HepG2 (cell line): Measurements from ENCODE around the gene ZNF8. TPM values are rescaled to one million over a fixed set of nuclear protein-coding genes. Genes with fewer than 3 reads are reported as not detected.
A peak's percentile ranks its signal among the peaks of the same experiment; 100 is the strongest.

ENCODE experiments used
- CC2D1A ChIP-seq: sonication (generic); formaldehyde crosslinking; IDR thresholded peaks from 2 replicates; pipeline ENCODE4 v1.8.1; 2023; ENCODE audit warnings: mild to moderate bottlenecking, missing genetic modification reagents
- FOSL2 ChIP-seq: sonication (generic); formaldehyde crosslinking; IDR thresholded peaks from 2 replicates; pipeline ENCODE4 v1.4.0; 2020; ENCODE audit warnings: missing genetic modification reagents
- FOXA1 ChIP-seq, 2 experiments: fragments of 450-650 bp in 1 of 2; sonication (generic) in 1 of 2; formaldehyde crosslinking in 1 of 2; IDR thresholded peaks; 2 replicates each; pipeline versions ENCODE4 v1.4.0 to v1.6.1; 2016 to 2020; ENCODE audit warnings: missing genetic modification reagents in 1 of 2
- FOXP1 ChIP-seq, 2 experiments: fragments of 450-650 bp in 1 of 2; IDR thresholded peaks; 2 replicates each; pipeline ENCODE4 v1.6.1; 2017 to 2018; ENCODE audit warnings: antibody characterized with exemption in 1 of 2
- IKZF4 ChIP-seq: sonication (generic); formaldehyde crosslinking; IDR thresholded peaks from 2 replicates; pipeline ENCODE4 v1.5.1; 2020; ENCODE audit warnings: borderline replicate concordance, mild to moderate bottlenecking, low read depth, missing genetic modification reagents; ENCODE audit errors: not compliant biosample characterization
- KDM2A ChIP-seq: sonication (generic); formaldehyde crosslinking; IDR thresholded peaks from 2 replicates; pipeline ENCODE4 v1.4.0; 2020; ENCODE audit warnings: low read depth, missing genetic modification reagents, borderline replicate concordance
- KLF11 ChIP-seq: IDR thresholded peaks from 2 replicates; pipeline ENCODE4 v1.6.1; 2016; ENCODE audit warnings: missing compliant biosample characterization
- MED8 ChIP-seq: sonication (generic); formaldehyde crosslinking; IDR thresholded peaks from 2 replicates; pipeline ENCODE4 v1.8.1; 2023; ENCODE audit warnings: mild to moderate bottlenecking, missing genetic modification reagents; ENCODE audit not compliant: insufficient replicate concordance
- MEIS1 ChIP-seq: sonication (generic); formaldehyde crosslinking; IDR thresholded peaks from 2 replicates; pipeline ENCODE4 v1.9.0; 2021; ENCODE audit warnings: mild to moderate bottlenecking, missing genetic modification reagents, moderate library complexity, borderline replicate concordance
- RBM22 ChIP-seq: fragments of 200-400 bp; formaldehyde crosslinking; optimal IDR thresholded peaks from 2 replicates; pipeline ENCODE3; 2017; ENCODE audit warnings: mild to moderate bottlenecking, low read length, moderate library complexity
- REPIN1 ChIP-seq: sonication (generic); formaldehyde crosslinking; IDR thresholded peaks from 2 replicates; pipeline ENCODE4 v1.8.0; 2022; ENCODE audit warnings: missing genetic modification reagents, low read depth, mild to moderate bottlenecking, borderline replicate concordance
- ZBTB7A ChIP-seq: sonication (generic); formaldehyde crosslinking; IDR thresholded peaks from 2 replicates; pipeline ENCODE4 v1.8.0; 2022; ENCODE audit warnings: mild to moderate bottlenecking, missing genetic modification reagents
- ZNF256 ChIP-seq: sonication (generic); formaldehyde crosslinking; conservative IDR thresholded peaks from 2 replicates; pipeline ENCODE4 v1.4.0; 2020; ENCODE audit warnings: missing genetic modification reagents
- ZNF737 ChIP-seq: sonication (generic); formaldehyde crosslinking; IDR thresholded peaks from 2 replicates; pipeline ENCODE4 v1.5.0; 2020; ENCODE audit warnings: missing genetic modification reagents, mild to moderate bottlenecking, borderline replicate concordance
- ZSCAN21 ChIP-seq: sonication (generic); formaldehyde crosslinking; IDR thresholded peaks from 2 replicates; pipeline ENCODE4 v1.8.0; 2022; ENCODE audit warnings: mild to moderate bottlenecking, missing genetic modification reagents, moderate library complexity, borderline replicate concordance
- polyA plus RNA-seq, 8 experiments: library from polyadenylated mRNA; depleted of rRNA in 3 of 8; stranded (reverse) in 7 of 8; unstranded in 1 of 8; fragments of >200 nt; fragmentation: Illumina TruSeq in 4 of 8; extraction: Trizol in 4 of 8; gene quantifications; 2 replicates each; pipeline versions ENCODE4 v1.2.1 to v1.2.3, GENCODE V29; 2011 to 2016; ENCODE audit warnings: low read depth in 4 of 8, missing spikeins in 1 of 8, mixed read lengths in 1 of 8; ENCODE audit not compliant: insufficient read depth in 1 of 8
- total RNA-seq, 5 experiments: library from RNA; depleted of rRNA; stranded (reverse); fragments of >200 nt; fragmentation: Illumina TruSeq; extraction: Trizol; gene quantifications; 2 replicates each; pipeline ENCODE4 v1.2.3, GENCODE V29; 2016; ENCODE audit warnings: low read depth in 1 of 5
- TF ChIP-seq, protein P1 (sequence below): sonication (generic); formaldehyde crosslinking; IDR thresholded peaks from 2 replicates; pipeline ENCODE4 v1.4.0; 2020; ENCODE audit warnings: missing genetic modification reagents, borderline replicate concordance
- TF ChIP-seq, protein P2 (sequence below): sonication (generic); formaldehyde crosslinking; IDR thresholded peaks from 2 replicates; pipeline ENCODE4 v1.4.0; 2020; ENCODE audit warnings: mild to moderate bottlenecking, missing genetic modification reagents, borderline replicate concordance
- TF ChIP-seq, protein P3 (sequence below): sonication (generic); formaldehyde crosslinking; IDR thresholded peaks from 2 replicates; pipeline ENCODE4 v1.5.0; 2020; ENCODE audit warnings: mild to moderate bottlenecking, missing genetic modification reagents

The ZNF8 gene
- total and polyA plus RNA-seq, 2 of the 13 experiments (the other 11 are each of a cell fraction or from before 2014, with no cell fraction given): 3.1 to 3.3 TPM

- no peak for TF ChIP-seq FOXA1 (IDR thresholded peaks at IDR 0.05)
- TF ChIP-seq FOXA1 (CRISPR knock-in tag; IDR thresholded peaks at IDR 0.05): peak; percentile 39
- peak; percentile 18; the same call in 1 of the 2 replicates for TF ChIP-seq KDM2A (CRISPR knock-in tag)
- no peak for TF ChIP-seq RBM22
- TF ChIP-seq REPIN1 (CRISPR knock-in tag): peak; percentile 54; the same call in 1 of the 2 replicates
- TF ChIP-seq, protein P1, sequence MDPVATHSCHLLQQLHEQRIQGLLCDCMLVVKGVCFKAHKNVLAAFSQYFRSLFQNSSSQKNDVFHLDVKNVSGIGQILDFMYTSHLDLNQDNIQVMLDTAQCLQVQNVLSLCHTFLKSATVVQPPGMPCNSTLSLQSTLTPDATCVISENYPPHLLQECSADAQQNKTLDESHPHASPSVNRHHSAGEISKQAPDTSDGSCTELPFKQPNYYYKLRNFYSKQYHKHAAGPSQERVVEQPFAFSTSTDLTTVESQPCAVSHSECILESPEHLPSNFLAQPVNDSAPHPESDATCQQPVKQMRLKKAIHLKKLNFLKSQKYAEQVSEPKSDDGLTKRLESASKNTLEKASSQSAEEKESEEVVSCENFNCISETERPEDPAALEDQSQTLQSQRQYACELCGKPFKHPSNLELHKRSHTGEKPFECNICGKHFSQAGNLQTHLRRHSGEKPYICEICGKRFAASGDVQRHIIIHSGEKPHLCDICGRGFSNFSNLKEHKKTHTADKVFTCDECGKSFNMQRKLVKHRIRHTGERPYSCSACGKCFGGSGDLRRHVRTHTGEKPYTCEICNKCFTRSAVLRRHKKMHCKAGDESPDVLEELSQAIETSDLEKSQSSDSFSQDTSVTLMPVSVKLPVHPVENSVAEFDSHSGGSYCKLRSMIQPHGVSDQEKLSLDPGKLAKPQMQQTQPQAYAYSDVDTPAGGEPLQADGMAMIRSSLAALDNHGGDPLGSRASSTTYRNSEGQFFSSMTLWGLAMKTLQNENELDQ (CRISPR knock-in tag): 0 out of 2 replicates have a peak, but pooled peaks have one; percentile 25
- no peak for TF ChIP-seq KLF11 (CRISPR knock-in tag)
- TF ChIP-seq, protein P2, sequence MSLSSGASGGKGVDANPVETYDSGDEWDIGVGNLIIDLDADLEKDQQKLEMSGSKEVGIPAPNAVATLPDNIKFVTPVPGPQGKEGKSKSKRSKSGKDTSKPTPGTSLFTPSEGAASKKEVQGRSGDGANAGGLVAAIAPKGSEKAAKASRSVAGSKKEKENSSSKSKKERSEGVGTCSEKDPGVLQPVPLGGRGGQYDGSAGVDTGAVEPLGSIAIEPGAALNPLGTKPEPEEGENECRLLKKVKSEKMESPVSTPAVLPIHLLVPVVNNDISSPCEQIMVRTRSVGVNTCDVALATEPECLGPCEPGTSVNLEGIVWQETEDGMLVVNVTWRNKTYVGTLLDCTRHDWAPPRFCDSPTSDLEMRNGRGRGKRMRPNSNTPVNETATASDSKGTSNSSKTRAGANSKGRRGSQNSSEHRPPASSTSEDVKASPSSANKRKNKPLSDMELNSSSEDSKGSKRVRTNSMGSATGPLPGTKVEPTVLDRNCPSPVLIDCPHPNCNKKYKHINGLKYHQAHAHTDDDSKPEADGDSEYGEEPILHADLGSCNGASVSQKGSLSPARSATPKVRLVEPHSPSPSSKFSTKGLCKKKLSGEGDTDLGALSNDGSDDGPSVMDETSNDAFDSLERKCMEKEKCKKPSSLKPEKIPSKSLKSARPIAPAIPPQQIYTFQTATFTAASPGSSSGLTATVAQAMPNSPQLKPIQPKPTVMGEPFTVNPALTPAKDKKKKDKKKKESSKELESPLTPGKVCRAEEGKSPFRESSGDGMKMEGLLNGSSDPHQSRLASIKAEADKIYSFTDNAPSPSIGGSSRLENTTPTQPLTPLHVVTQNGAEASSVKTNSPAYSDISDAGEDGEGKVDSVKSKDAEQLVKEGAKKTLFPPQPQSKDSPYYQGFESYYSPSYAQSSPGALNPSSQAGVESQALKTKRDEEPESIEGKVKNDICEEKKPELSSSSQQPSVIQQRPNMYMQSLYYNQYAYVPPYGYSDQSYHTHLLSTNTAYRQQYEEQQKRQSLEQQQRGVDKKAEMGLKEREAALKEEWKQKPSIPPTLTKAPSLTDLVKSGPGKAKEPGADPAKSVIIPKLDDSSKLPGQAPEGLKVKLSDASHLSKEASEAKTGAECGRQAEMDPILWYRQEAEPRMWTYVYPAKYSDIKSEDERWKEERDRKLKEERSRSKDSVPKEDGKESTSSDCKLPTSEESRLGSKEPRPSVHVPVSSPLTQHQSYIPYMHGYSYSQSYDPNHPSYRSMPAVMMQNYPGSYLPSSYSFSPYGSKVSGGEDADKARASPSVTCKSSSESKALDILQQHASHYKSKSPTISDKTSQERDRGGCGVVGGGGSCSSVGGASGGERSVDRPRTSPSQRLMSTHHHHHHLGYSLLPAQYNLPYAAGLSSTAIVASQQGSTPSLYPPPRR (CRISPR knock-in tag): 0 out of 2 replicates have a peak, but pooled peaks have one; percentile 19
- TF ChIP-seq CC2D1A (CRISPR knock-in tag): no peak
- no peak; the same call in 1 of the 2 replicates for TF ChIP-seq ZNF737 (CRISPR knock-in tag)
- no peak for TF ChIP-seq FOXP1 (IDR thresholded peaks at IDR 0.05)
- no peak for TF ChIP-seq FOXP1 (CRISPR knock-in tag; IDR thresholded peaks at IDR 0.05)
- TF ChIP-seq IKZF4 (CRISPR knock-in tag): peak; percentile 84
- TF ChIP-seq MEIS1: peak; percentile 84; the same call in 1 of the 2 replicates
- TF ChIP-seq ZSCAN21 (CRISPR knock-in tag): no peak
- TF ChIP-seq, protein P3, sequence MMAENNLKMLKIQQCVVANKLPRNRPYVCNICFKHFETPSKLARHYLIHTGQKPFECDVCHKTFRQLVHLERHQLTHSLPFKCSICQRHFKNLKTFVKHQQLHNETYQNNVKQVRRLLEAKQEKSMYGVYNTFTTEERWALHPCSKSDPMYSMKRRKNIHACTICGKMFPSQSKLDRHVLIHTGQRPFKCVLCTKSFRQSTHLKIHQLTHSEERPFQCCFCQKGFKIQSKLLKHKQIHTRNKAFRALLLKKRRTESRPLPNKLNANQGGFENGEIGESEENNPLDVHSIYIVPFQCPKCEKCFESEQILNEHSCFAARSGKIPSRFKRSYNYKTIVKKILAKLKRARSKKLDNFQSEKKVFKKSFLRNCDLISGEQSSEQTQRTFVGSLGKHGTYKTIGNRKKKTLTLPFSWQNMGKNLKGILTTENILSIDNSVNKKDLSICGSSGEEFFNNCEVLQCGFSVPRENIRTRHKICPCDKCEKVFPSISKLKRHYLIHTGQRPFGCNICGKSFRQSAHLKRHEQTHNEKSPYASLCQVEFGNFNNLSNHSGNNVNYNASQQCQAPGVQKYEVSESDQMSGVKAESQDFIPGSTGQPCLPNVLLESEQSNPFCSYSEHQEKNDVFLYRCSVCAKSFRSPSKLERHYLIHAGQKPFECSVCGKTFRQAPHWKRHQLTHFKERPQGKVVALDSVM (CRISPR knock-in tag): 0 out of 2 replicates have a peak, but pooled peaks have one; percentile 21
- TF ChIP-seq MED8 (CRISPR knock-in tag): no peak
- TF ChIP-seq FOSL2 (CRISPR knock-in tag): peak; percentile 24; the same call in 1 of the 2 replicates
- TF ChIP-seq ZNF256 (CRISPR knock-in tag): peak; percentile 75; the same call in 1 of the 2 replicates
- no peak for TF ChIP-seq ZBTB7A
These were observed 528 bp downstream of the ZNF8 start (continued) for GRCh38 chr19:58279042-58279924.
